PC-3 (cell line): Measurements from ENCODE around the gene HMGXB3.

Source experiments
- CTCF ChIP-seq: fragments of 300-600 bp; sonication (generic); conservative IDR thresholded peaks from 2 replicates; pipeline ENCODE4 v1.5.1; 2017; ENCODE audit warnings: antibody characterized with exemption, low read depth, mild to moderate bottlenecking, low read length
- EZH2 ChIP-seq: fragments of 300-600 bp; sonication (generic); IDR thresholded peaks from one replicate; pipeline ENCODE4 v1.6.1; 2017; ENCODE audit warnings: antibody characterized with exemption, mild to moderate bottlenecking, low read length; ENCODE audit not compliant: unreplicated experiment

- no peak for TF ChIP-seq CTCF
- no peak for TF ChIP-seq EZH2
Measured at GRCh38 chr5:150067405-150067960, 66.9 kb downstream of the HMGXB3 start.
